Small intestine (tissue), 7 donors: Measurements from ENCODE around the gene LARGE1. TPM values are rescaled to one million over a fixed set of nuclear protein-coding genes. Genes with fewer than 3 reads are reported as not detected.

Experiments used
- DNase-seq, 2 donors: peaks; one replicate each; pipeline versions ENCODE4 v3.0.0 to v3.0.0-alpha.2; 2013
- FAIRE-seq: peaks from 2 replicates; lab custom pipeline; 2012; peaks lifted over from hg19 to GRCh38; lab: Jason Lieb, UNC
- H3K27ac ChIP-seq, 3 donors: one replicate each; pipeline ENCODE4 v1.5.1; 2013; ENCODE audit warnings: low read length in 2 of 3, mild to moderate bottlenecking in 2 of 3, control low read depth in 1 of 3, inconsistent platforms in 1 of 3, low read depth in 1 of 3, moderate library complexity in 1 of 3
- H3K27me3 ChIP-seq, 3 donors: one replicate each; pipeline ENCODE4 v1.6.1; 2013; ENCODE audit warnings: low read length in 3 of 3, inconsistent platforms in 1 of 3; ENCODE audit not compliant: control insufficient read depth in 3 of 3, insufficient read depth in 3 of 3
- H3K36me3 ChIP-seq, 3 donors: one replicate each; pipeline ENCODE4 v1.6.1; 2013; ENCODE audit warnings: low read length in 3 of 3, inconsistent platforms in 1 of 3, low read depth in 1 of 3, mild to moderate bottlenecking in 1 of 3, moderate library complexity in 1 of 3; ENCODE audit not compliant: control insufficient read depth in 3 of 3, insufficient read depth in 2 of 3
- H3K4me1 ChIP-seq, 3 donors: one replicate each; pipeline ENCODE4 v1.6.1; 2013; ENCODE audit warnings: low read length in 2 of 3, inconsistent platforms in 1 of 3, low read depth in 1 of 3, mild to moderate bottlenecking in 1 of 3, moderate library complexity in 1 of 3; ENCODE audit not compliant: control insufficient read depth in 3 of 3, insufficient read depth in 2 of 3
- H3K4me3 ChIP-seq, 3 donors: one replicate each; pipeline ENCODE4 v1.5.1; 2013; ENCODE audit warnings: low read length in 3 of 3, control low read depth in 1 of 3, inconsistent platforms in 1 of 3, low read depth in 1 of 3, mild to moderate bottlenecking in 1 of 3, moderate library complexity in 1 of 3
- H3K9me3 ChIP-seq, 2 donors: one replicate each; pipeline ENCODE4 v1.6.1; 2013; ENCODE audit warnings: low read depth in 1 of 2, low read length in 1 of 2; ENCODE audit not compliant: control insufficient read depth in 2 of 2, insufficient read depth in 1 of 2
- WGBS, 3 donors: extraction: QIAGEN DNeasy Blood & Tissue Kit; methylation state at CpG; one replicate each; pipeline ENCODE4 v1.1.7; 2013; 5-methylcytosine and 5-hydroxymethylcytosine counted together
- polyA plus RNA-seq, 4 donors: library from polyadenylated mRNA; stranded (reverse) in 3 of 4; unstranded in 1 of 4; fragments of 200-250 nt in 3 of 4; fragments of 120-200 nt in 1 of 4; gene quantifications; one replicate each; pipeline versions ENCODE4 v1.2.1 to v1.2.3, GENCODE V29; 2013
- donor health status: healthy with polysubstance abuse.
- donor health status: control.
- donor health status: control.
- donor health status: Bipolar disorder and iron deficiency.
- donor health status: healthy.

LARGE1 gene
- polyA plus RNA-seq, 4 donors = 5.1 to 18.8 (median 8.0) TPM

DNA sequence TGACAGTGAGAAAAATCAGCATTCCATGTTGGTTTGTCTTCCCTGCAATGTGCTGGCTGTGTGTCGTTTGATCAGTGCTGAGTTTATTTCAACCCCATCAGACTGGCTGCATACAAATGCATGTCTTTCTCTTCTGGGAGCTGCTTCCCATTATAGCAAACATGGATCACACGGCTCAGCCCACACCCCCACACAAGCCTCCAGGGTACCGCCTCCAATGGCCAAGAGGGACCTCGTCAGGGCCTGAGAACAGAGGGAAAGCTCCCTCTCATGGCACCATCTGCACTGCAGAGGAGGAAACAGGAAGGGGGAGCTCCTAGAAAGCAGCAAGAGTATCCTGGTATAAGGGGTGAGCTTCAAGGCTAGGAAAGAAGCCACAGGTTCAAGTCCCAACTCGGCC lies 214.2 kb downstream of the LARGE1 start:
- H3K4me1 ChIP-seq = no peaks in the 10 kb centered on the region
- 76 to 88% (median 83%) methylated on average over 5 of the region's 5 CpGs for WGBS, 3 donors
- H3K4me3 ChIP-seq = no peak overlapping the region
- no peak for FAIRE-seq
- H3K36me3 ChIP-seq = no peaks in the 10 kb centered on the region
- H3K27ac ChIP-seq = no peak overlapping the region
- DNase-seq = no peak
- no peaks in the 10 kb centered on the region for H3K27me3 ChIP-seq
- H3K9me3 ChIP-seq = peaks cover 0 to 3% of the 10 kb centered on the region in 2 donors

DNA sequence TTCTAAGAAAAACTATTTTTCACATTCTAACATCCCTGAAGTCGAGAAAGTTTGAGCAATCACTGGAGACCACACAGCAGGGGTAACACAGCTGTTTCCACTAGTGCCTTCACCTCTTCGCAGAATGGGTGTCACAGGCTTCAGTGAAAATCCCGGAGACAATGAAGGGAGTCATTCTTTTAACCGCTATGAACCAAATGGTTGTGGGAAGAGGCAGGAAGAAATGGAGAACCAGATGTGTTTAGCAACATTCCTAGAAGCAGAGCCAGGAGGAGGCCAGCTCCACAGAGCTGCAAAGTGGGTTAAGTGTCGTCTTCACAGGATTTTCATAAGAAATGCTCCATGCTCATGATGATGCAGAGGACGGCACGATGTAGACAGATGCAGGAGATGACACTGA lies 221.1 kb downstream of the LARGE1 start:
- H3K9me3 ChIP-seq = peaks cover 0 to 1% of the 10 kb centered on the region in 2 donors
- no peak overlapping the region for H3K27ac ChIP-seq
- DNase-seq = no peak
- FAIRE-seq = no peak
- no peak overlapping the region for H3K4me3 ChIP-seq
- 70 to 94% (median 85%) methylated on average over 7 of the region's 7 CpGs for WGBS, 3 donors
- H3K27me3 ChIP-seq = no peaks in the 10 kb centered on the region
- peaks cover 0 to 6% (median 3%) of the 10 kb centered on the region in 3 donors for H3K36me3 ChIP-seq
- no peaks in the 10 kb centered on the region for H3K4me1 ChIP-seq

DNA sequence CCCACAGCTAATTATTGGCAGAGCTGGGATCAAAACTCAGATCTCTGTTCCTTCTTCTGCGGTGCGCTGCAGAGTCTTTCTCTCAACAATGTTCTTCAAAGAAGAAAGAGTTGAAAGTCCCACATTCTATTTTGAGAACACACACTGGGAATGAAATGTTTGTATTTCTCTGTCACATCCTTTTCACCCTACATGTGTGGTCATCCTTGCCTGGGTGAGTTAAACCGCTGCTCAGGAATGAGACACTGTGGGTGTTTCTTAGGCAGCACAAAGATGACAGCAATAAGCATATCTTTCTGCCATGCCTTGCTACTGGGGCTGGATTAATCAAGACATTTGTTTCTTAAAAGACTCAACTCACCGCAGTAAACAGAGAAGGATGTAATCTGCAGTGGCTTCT lies 222.6 kb downstream of the LARGE1 start:
- DNase-seq = no peak
- FAIRE-seq = no peak

DNA sequence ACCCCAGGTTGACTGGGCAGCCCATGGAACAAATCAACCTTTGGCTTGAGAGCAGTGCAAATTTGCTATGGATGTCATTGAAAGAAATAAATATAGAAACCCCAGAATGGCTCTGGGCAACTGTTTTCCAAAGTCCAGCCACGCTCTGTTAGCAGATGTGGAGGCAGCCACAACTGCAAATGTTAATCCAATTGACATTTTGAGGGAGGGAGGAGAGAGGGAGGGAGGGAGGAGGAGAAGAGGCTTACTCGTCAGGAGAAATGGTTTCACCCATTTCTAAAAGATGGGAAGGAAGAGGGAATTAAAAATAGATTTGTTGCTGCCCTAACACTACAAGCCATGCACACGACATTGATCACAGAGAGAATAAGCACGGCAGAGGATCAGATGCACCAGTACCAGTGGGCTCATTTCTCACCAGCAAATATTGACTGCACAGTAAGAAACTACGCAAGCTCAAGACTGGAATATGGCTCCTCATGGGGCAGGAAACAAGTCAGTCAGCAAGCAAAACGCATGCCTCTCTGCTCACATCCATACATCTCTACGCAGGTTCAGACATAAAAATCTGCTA lies 229.1 kb downstream of the LARGE1 start:
- H3K36me3 ChIP-seq = no peaks in the 10 kb centered on the region
- no peaks in the 10 kb centered on the region for H3K9me3 ChIP-seq
- 89 to 94% (median 90%) methylated on average over 7 of the region's 7 CpGs for WGBS, 3 donors
- H3K4me1 ChIP-seq = no peaks in the 10 kb centered on the region
- no peak overlapping the region for H3K27ac ChIP-seq
- DNase-seq (no peak), FAIRE-seq (no peak)
- H3K4me3 ChIP-seq = no peak overlapping the region
- H3K27me3 ChIP-seq = no peaks in the 10 kb centered on the region

More for the DNA sequence above, 222.6 kb downstream of the LARGE1 start:
- no peak overlapping the region for H3K4me3 ChIP-seq
- no peaks in the 10 kb centered on the region for H3K4me1 ChIP-seq
- H3K36me3 ChIP-seq = peaks cover 0 to 6% (median 3%) of the 10 kb centered on the region in 3 donors
- H3K9me3 ChIP-seq = no peaks in the 10 kb centered on the region
- no peaks in the 10 kb centered on the region for H3K27me3 ChIP-seq
- no peak overlapping the region for H3K27ac ChIP-seq
- 90 to 94% (median 93%) methylated on average over 4 of the region's 4 CpGs for WGBS, 3 donors

DNA sequence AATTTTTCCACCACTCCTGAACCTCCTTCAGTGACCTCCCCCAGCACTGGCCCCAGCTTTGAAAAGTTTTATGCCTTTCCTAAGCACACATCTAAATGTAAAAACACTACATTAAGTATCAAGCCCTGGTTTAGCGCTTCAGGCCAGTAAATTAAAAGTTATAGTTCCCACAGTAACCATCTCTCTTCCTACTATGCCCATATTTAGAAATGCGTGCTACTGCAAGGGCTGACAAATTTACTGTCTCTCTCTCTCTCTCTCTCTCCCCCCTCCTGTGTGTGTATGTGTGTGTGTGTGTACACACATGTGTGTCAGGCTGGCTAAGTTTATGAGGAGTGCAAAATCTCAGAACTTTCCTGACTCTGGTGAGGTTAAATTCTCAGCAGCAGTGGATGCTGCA lies 231.4 kb downstream of the LARGE1 start:
- Histone ChIP-seq H3K27ac (no peak overlapping the region), H3K4me3 (no peak overlapping the region), H3K27me3 (no peaks in the 10 kb centered on the region), H3K9me3 (no peaks in the 10 kb centered on the region), H3K4me1 (no peaks in the 10 kb centered on the region), H3K36me3 (no peaks in the 10 kb centered on the region)
- FAIRE-seq (no peak), DNase-seq (no peak)
- WGBS, 3 donors = 87 to 98% (median 87%) methylated on average over 2 of the region's 2 CpGs

DNA sequence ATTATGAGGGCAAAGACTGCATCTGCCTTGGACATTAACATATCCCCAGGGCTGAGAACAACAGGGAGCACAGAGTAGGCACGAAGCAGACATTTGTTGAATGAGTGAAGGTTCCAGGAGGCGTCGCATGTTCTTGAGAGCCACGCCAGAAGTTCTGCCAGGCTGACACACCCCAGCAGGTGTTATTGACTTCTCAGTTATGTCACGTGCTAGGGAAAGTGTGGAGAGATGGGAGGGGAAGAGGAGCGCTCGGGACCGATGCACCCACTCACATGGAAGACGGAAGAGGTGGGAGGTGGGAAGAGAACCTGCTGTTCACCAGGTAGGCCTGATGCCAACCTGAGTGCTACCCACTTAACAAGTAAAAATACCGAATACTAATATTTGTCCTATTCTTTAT lies 232.8 kb downstream of the LARGE1 start:
- Histone ChIP-seq H3K4me1 (no peaks in the 10 kb centered on the region), H3K27me3 (no peaks in the 10 kb centered on the region), H3K27ac (no peak overlapping the region), H3K4me3 (no peak overlapping the region), H3K9me3 (peaks cover 0 to 4% of the 10 kb centered on the region in 2 donors), H3K36me3 (no peaks in the 10 kb centered on the region)
- DNase-seq (peak in 1 of 2 donors; percentile 14), FAIRE-seq (no peak)
- WGBS, 3 donors = 60 to 83% (median 70%) methylated on average over 10 of the region's 10 CpGs

DNA sequence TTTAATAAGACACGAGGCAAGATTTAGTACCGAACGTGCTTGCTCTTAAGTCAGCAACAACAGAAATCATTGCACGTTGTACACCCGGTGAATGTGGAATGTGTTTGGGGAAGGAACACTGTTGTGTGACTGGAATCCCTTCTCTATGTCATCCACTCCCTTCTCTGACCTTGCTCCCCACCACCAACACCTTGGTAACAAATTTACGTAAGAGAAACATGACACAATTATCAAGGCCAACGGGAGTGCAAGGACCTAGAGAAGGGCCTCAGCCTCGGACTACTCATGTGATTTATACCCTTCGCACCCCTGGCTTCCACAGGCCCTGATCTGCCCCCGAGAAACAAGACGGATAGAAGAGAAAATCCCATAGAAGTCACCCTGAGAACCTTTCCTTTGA lies 236.2 kb downstream of the LARGE1 start:
- H3K4me3 ChIP-seq = no peak overlapping the region
- H3K4me1 ChIP-seq = no peaks in the 10 kb centered on the region
- H3K27ac ChIP-seq = no peak overlapping the region
- no peaks in the 10 kb centered on the region for H3K27me3 ChIP-seq
- WGBS, 3 donors = 91 to 94% (median 93%) methylated on average over 11 of the region's 11 CpGs
- DNase-seq (no peak), FAIRE-seq (no peak)
- no peaks in the 10 kb centered on the region for H3K36me3 ChIP-seq
- H3K9me3 ChIP-seq = peaks cover 0 to 4% of the 10 kb centered on the region in 2 donors

DNA sequence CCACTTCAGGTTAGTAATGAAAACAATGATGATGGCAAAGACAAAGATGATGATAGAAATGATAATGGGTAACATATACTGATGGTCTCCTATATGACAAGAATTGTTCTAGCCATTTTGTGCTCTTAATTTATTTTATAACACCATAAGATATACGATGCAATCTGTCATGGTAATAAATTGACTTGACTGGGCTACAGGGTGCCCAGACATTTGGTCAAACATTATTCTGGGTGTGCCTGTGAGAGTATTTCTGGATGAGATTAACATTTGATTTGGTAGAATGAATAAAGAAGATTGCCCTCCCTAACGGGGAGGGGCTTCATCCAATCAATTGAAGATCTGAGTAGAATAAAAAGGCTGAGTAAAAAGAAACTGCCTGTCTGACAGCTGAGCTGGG lies 237.3 kb downstream of the LARGE1 start:
- WGBS, 3 donors = 39 to 68% (median 47%) methylated on average over 2 of the region's 2 CpGs
- no peak for FAIRE-seq
- Histone ChIP-seq H3K4me3 (no peak overlapping the region), H3K36me3 (no peaks in the 10 kb centered on the region), H3K4me1 (no peaks in the 10 kb centered on the region), H3K27me3 (no peaks in the 10 kb centered on the region), H3K9me3 (peaks cover 0 to 4% of the 10 kb centered on the region in 2 donors), H3K27ac (no peak overlapping the region)
- DNase-seq = no peak

DNA sequence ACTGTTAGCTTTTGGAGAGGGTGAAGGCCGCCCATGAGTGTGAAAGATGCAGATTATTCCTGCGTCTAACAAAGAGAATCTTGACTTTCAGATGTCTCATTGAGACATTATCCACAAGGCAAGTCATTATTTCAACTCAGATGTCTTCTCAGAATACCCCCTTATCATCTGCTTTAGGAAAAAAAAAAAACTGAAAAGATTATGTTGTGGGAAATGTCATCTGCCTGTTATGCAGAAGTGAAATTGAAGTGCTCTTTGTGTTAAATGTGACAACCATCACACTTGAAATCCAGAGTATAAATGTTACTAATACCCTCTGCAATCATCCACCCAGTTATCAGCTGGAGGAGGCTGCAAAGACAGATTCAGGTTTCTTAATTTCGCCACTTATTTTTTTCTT lies 239.6 kb downstream of the LARGE1 start:
- Histone ChIP-seq H3K4me1 (no peaks in the 10 kb centered on the region), H3K27me3 (no peaks in the 10 kb centered on the region), H3K4me3 (no peak overlapping the region), H3K36me3 (no peaks in the 10 kb centered on the region), H3K27ac (no peak overlapping the region), H3K9me3 (peaks cover 0 to 4% of the 10 kb centered on the region in 2 donors)
- no peak for FAIRE-seq
- no peak for DNase-seq
- 94 to 96% (median 96%) methylated on average over 3 of the region's 3 CpGs for WGBS, 3 donors
